GM13977 (cell line): Measurements from ENCODE around the gene HOPX.
"Not testable (repeated sequence)": the region's sequence is repeated elsewhere in the genome, so short reads cannot be mapped to it uniquely, and the experiment has no call there.

Experiments
- DNase-seq: peaks from one replicate; pipeline ENCODE4 v3.0.0; 2012; ENCODE audit warnings: low spot score
- in situ Hi-C: fragments of 300-500 bp; cut with MboI; formaldehyde crosslinking; loops from one replicate; pipeline ENCODE4 v1.12.0; 2022; ENCODE audit warnings: low sequenced_read_pairs, low pct_unique_long_range_greater_than_20kb, mixed read lengths, inconsistent platforms; ENCODE audit not compliant: unreplicated experiment
- TF ChIP-seq, protein P1 (sequence below): IDR thresholded peaks from 2 replicates; pipeline ENCODE4 v1.5.1; 2012; ENCODE audit warnings: mild to moderate bottlenecking, control low read depth; ENCODE audit not compliant: insufficient read depth; ENCODE audit errors: extremely low read depth, missing control alignments

Gene HOPX, protein sequence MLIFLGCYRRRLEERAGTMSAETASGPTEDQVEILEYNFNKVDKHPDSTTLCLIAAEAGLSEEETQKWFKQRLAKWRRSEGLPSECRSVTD

DNA sequence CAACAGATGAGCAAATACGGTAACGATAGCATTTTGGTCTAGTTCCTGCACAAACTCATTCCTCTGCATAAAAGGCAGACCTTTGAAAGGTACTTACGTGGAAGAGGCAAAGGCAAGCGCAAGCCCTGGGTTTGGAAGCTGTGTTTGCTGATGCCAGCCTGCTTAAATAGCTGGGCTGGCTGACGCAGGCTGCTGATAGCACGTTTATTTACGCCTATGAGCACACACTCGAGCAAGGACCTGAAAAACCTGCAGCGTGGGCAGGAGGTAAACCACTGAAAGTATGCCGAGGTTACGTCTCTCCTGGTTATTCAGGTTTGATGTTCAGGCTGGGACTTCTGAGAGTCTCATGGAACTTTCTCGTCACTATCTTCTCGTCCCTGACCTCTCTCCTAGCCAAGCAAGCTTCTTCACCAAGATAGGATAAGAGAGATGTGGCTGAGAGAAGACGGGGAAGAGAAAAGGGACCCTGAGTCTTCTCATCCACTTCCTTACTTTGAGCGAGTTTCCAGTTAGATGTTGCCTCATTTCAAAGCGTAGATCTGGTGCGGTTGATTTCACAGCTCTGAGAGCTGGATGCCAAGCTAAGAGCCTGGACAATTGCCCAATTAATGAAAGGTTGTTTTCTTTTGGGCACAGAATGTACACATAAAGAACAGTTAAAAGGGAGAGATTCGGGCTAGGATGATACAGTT is at the start of gene HOPX:
Gene HOPX, minus strand, starts transcription at position 139 of the 695 bp plus-strand sequence. CDS start 23,480 bp downstream, outside the sequence.
- DNase-seq: peak; percentile 42
- in situ Hi-C loops: no loop called here
- TF ChIP-seq, protein P1, sequence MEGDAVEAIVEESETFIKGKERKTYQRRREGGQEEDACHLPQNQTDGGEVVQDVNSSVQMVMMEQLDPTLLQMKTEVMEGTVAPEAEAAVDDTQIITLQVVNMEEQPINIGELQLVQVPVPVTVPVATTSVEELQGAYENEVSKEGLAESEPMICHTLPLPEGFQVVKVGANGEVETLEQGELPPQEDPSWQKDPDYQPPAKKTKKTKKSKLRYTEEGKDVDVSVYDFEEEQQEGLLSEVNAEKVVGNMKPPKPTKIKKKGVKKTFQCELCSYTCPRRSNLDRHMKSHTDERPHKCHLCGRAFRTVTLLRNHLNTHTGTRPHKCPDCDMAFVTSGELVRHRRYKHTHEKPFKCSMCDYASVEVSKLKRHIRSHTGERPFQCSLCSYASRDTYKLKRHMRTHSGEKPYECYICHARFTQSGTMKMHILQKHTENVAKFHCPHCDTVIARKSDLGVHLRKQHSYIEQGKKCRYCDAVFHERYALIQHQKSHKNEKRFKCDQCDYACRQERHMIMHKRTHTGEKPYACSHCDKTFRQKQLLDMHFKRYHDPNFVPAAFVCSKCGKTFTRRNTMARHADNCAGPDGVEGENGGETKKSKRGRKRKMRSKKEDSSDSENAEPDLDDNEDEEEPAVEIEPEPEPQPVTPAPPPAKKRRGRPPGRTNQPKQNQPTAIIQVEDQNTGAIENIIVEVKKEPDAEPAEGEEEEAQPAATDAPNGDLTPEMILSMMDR: no peak

DNA sequence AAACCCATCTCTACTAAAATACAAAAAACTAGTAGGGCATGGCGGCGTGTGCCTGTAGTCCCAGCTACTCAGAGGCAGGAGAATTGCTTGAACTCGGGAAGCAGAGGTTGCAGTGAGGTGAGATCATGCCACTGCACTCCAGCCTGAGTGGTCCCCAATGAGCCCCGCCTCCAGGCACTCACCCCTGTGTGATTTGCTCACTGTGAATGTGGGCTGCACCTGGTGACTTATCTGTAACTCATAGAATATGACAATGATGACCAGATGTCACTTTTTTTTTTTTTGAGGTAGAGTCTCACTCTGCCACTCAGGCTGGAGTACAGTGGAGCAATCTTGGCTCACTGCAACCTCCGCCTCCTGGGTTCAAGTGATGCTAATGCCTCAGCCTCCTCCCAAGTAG is 49.0 kb upstream of the HOPX start:
- in situ Hi-C loops: no loop called here
- TF ChIP-seq, protein P1: no peak
- DNase-seq: no peak

DNA sequence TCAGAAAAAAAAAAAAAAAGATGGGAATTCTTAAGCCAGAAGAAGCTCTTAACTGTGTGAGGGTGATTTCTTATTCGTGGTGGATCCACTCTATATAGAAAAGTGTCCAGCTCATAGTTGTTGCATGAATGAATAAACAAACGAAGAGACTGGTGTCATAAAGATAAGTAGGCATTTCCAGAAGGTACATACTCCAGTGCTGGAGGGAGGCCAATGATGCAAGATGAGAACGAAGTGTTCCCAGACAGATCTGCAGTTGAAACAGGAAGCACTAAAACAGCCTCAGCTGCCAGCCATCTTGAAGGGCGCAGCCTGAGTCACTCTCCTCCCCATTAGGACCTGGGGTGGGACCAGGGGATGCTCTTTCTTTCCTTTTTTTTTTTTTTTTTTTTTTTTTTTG is 47.4 kb upstream of the HOPX start:
- in situ Hi-C loops: no loop called here
- DNase-seq: no peak
- TF ChIP-seq, protein P1: no peak

DNA sequence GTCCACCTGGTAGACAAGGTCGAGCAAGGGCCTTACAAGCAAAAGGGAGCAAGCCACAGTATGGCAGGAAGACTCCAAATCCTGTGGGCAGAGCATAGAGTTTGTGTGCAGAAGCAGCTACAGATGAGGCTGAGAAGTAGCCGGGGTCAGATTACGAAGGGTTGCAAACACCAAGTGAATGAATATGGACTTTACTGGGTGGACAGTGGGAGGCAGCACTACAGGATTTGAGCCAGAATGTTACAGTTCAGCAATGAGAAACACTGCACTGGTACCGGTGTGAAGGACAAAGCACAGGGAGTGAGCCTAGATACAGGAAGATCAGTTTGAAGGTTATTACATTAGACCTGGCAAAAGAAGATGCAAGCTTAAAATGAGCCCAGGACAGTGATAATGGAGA is 46.1 kb upstream of the HOPX start:
- TF ChIP-seq, protein P1: no peak
- no peak for DNase-seq
- in situ Hi-C loops: no loop called here

DNA sequence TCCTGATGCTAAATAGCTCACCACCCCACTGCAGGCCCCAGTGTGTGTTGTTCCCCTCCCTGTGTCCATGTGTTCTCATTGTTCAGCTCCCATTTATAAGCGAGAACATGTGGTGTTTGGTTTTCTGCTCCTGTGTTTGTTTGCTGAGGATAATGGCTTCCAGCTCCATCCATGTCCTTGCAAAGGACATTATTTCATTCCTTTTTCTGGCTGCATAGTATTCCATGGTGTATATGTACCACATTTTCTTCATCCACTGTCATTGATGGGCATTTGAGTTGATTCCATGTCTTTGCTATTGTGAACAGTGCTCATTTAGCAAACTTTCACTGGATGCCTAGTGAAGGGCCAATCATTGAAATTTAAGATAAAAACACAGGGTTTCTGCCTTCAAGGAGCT is 45.5 kb upstream of the HOPX start:
- in situ Hi-C loops, DNase-seq: not testable (repeated sequence)

DNA sequence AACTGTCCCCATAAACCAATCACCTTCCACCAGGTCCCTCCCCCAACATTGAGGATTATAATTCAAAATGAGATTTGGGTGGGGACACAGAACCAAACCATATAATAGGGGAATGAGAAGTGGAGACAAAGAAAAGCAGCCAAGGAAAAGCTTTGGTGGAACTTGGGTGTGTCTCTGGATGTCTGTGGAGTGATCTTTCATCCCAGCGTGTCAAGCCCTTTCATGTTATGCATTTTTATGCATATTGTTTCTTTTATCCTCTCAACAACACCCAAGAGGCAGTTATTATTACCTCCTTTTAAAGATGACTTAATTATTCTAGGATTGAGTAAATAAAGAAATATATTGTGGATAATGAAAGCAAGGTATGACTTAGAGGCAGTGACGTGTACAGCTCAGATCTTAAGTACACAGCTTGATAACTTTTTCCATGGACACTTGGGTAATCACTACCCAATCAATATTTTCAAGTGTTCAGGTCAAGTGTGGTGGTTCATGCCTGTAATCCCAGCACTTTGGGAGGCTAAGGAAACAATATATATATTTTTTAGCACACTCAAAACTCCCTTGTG is 42.6 kb upstream of the HOPX start:
- in situ Hi-C loops: no loop called here
- no peak for DNase-seq
- TF ChIP-seq, protein P1: no peak

DNA sequence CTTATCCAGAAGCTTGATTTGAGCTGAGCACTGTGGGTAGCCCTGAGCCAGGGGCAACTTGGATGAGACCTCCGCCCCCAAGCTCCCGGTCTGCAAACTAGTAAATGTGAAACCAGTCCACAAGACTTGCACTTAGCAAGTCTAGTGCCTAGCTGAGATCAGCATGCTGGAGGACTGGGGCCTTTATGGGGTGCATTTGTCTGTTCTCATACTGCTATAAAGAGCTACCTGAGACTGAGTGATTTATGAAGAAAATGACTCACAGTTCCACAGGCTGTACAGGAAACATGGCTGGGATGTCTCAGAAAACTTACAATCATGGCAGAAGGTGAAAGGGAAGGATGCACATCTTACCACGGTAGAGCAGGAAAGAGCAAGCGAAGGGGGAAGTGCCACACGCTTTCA is 42.1 kb upstream of the HOPX start:
- TF ChIP-seq, protein P1: no peak
- in situ Hi-C loops: no loop called here
- no peak for DNase-seq
